HepG2 (cell line): ENCODE results near the gene SERTAD2. TPM values are rescaled to one million over a fixed set of nuclear protein-coding genes. Genes with fewer than 3 reads are reported as not detected.

Experiments used
- ATAC-seq: fragments of 200-7000 bp; cut with Tn5 transposase; 3 replicates; pipeline ENCODE4 v1.9.1; 2020; ENCODE audit warnings: mild to moderate bottlenecking, moderate library complexity
- BruUV-seq: library from RNA; stranded (reverse); fragments of 400-500 nt; replicated peaks from 2 replicates; lab custom pipeline; 2021; lab: Mats Ljungman, UMichigan
- CTCF ChIA-PET: fragments of 300-600 bp; formaldehyde crosslinking; extraction: SDS; loops from one replicate; lab custom pipeline; 2021; ENCODE audit warnings: low total read pairs, inconsistent platforms, low intra/inter-chr PET ratio; lab: Yijun Ruan, JAX
- POLR2A ChIA-PET: fragments of 350-600 bp; sonication (Branson Sonifier 250); formaldehyde crosslinking; loops from one replicate; lab custom pipeline; 2020; ENCODE audit warnings: antibody characterized with exemption, inconsistent platforms; lab: Yijun Ruan, JAX
- DNase-seq: peaks from one replicate; pipeline ENCODE4 v3.0.0-alpha.2; 2015; ENCODE audit warnings: low spot score
- FAIRE-seq: peaks from 3 replicates; lab custom pipeline; 2011; peaks lifted over from hg19 to GRCh38; lab: Jason Lieb, UNC
- H2AFZ ChIP-seq: one replicate; pipeline ENCODE4 v1.6.1; 2011; ENCODE audit warnings: low read length, inconsistent platforms
- H3K27ac ChIP-seq: fragments of 300-600 bp; 3 replicates; pipeline ENCODE4 v1.8.0; 2011; ENCODE audit warnings: mixed run types, mild to moderate bottlenecking, mixed read lengths, low read length, inconsistent platforms; ENCODE audit not compliant: insufficient read depth; ENCODE audit errors: extremely low read length
- H3K27me3 ChIP-seq, 2 experiments: fragments of 200-600 bp in 1 of 2; 2 replicates in 1 of 2; 3 replicates in 1 of 2; pipeline versions ENCODE4 v1.6.0 to v1.8.0; 2011; ENCODE audit warnings: low read length in 2 of 2, mild to moderate bottlenecking in 2 of 2, moderate library complexity in 2 of 2, inconsistent platforms in 1 of 2; ENCODE audit not compliant: insufficient read depth in 2 of 2, control insufficient read depth in 1 of 2
- H3K36me3 ChIP-seq, 2 experiments: fragments of 200-600 bp in 1 of 2; replicated peaks in 1 of 2; 2 replicates in 1 of 2; 3 replicates in 1 of 2; pipeline versions ENCODE4 v1.5.1 to v1.8.0; 2011; ENCODE audit warnings: low read length in 2 of 2, inconsistent platforms in 1 of 2; ENCODE audit not compliant: insufficient read depth in 2 of 2, control insufficient read depth in 1 of 2
- H3K4me1 ChIP-seq: 2 replicates; pipeline ENCODE4 v1.5.1; 2012; ENCODE audit warnings: low read length, inconsistent platforms; ENCODE audit not compliant: insufficient read depth
- H3K4me2 ChIP-seq: 2 replicates; pipeline ENCODE4 v1.6.0; 2011; ENCODE audit warnings: low read depth, low read length, inconsistent platforms
- H3K4me3 ChIP-seq, 3 experiments: fragments of 200-600 bp in 1 of 3; sonication (generic), shearing (Covaris generic) in 1 of 3; replicated peaks in 1 of 3; 2 replicates each; pipeline ENCODE4 v1.5.1; 2011 to 2016; ENCODE audit warnings: low read length in 3 of 3, inconsistent platforms in 2 of 3, low read depth in 2 of 3, mild to moderate bottlenecking in 2 of 3, control low read depth in 1 of 3, mixed read lengths in 1 of 3; ENCODE audit not compliant: insufficient read depth in 1 of 3
- H3K79me2 ChIP-seq: one replicate; pipeline ENCODE4 v1.6.1; 2011; ENCODE audit warnings: low read length, inconsistent platforms; ENCODE audit not compliant: insufficient read depth
- H3K9ac ChIP-seq: 2 replicates; pipeline ENCODE4 v1.6.0; 2011; ENCODE audit warnings: mild to moderate bottlenecking, low read depth, low read length, inconsistent platforms; ENCODE audit not compliant: insufficient read depth
- H3K9me3 ChIP-seq: 2 replicates; pipeline ENCODE4 v1.5.1; 2012; ENCODE audit warnings: mild to moderate bottlenecking, low read length
- H4K20me1 ChIP-seq: 2 replicates; pipeline ENCODE4 v1.6.0; 2011; ENCODE audit warnings: inconsistent platforms, mild to moderate bottlenecking, low read length, moderate library complexity; ENCODE audit not compliant: insufficient read depth
- ATAD3A ChIP-seq: sonication (generic); formaldehyde crosslinking; IDR thresholded peaks from 2 replicates; pipeline ENCODE4 v1.4.0; 2020; ENCODE audit warnings: missing genetic modification reagents
- FOXA1 ChIP-seq, 2 experiments: fragments of 450-650 bp in 1 of 2; sonication (generic) in 1 of 2; formaldehyde crosslinking in 1 of 2; IDR thresholded peaks; 2 replicates each; pipeline versions ENCODE4 v1.4.0 to v1.6.1; 2016 to 2020; ENCODE audit warnings: missing genetic modification reagents in 1 of 2
- FOXP1 ChIP-seq, 2 experiments: fragments of 450-650 bp in 1 of 2; IDR thresholded peaks; 2 replicates each; pipeline ENCODE4 v1.6.1; 2017 to 2018; ENCODE audit warnings: antibody characterized with exemption in 1 of 2
- HOXA5 ChIP-seq: sonication (generic); formaldehyde crosslinking; IDR thresholded peaks from 2 replicates; pipeline ENCODE4 v1.4.0; 2020; ENCODE audit warnings: missing genetic modification reagents
- KDM2A ChIP-seq: sonication (generic); formaldehyde crosslinking; IDR thresholded peaks from 2 replicates; pipeline ENCODE4 v1.4.0; 2020; ENCODE audit warnings: low read depth, missing genetic modification reagents, borderline replicate concordance
- MIXL1 ChIP-seq: IDR thresholded peaks from 2 replicates; pipeline ENCODE4 v1.6.1; 2016
- MXD4 ChIP-seq: IDR thresholded peaks from 2 replicates; pipeline ENCODE4 v1.6.1; 2016; ENCODE audit warnings: mild to moderate bottlenecking, missing biosample characterization, missing genetic modification reagents
- MXI1 ChIP-seq: IDR thresholded peaks from 3 replicates; pipeline ENCODE4 v1.6.1; 2012; ENCODE audit warnings: low read depth, low read length, inconsistent platforms, borderline replicate concordance
- SMAD1 ChIP-seq: sonication (generic); formaldehyde crosslinking; IDR thresholded peaks from 2 replicates; pipeline ENCODE4 v1.4.0; 2020; ENCODE audit warnings: missing genetic modification reagents, low read depth, mild to moderate bottlenecking, borderline replicate concordance
- TFE3 ChIP-seq: IDR thresholded peaks from 2 replicates; pipeline ENCODE4 v1.6.1; 2016
- ZNF576 ChIP-seq: sonication (generic); formaldehyde crosslinking; IDR thresholded peaks from 2 replicates; pipeline ENCODE4 v1.4.0; 2020; ENCODE audit warnings: mild to moderate bottlenecking, missing genetic modification reagents
- ZNF704 ChIP-seq: sonication (generic); formaldehyde crosslinking; IDR thresholded peaks from 2 replicates; pipeline ENCODE4 v1.8.1; 2023; ENCODE audit warnings: mild to moderate bottlenecking, inconsistent platforms, moderate library complexity, missing genetic modification reagents, borderline replicate concordance
- ZNF841 ChIP-seq: sonication (generic); formaldehyde crosslinking; IDR thresholded peaks from 2 replicates; pipeline ENCODE4 v1.8.1; 2023; ENCODE audit warnings: missing genetic modification reagents, borderline replicate concordance
- ZSCAN30 ChIP-seq: sonication (generic); formaldehyde crosslinking; IDR thresholded peaks from 2 replicates; pipeline ENCODE4 v1.5.0; 2020; ENCODE audit warnings: mild to moderate bottlenecking, missing genetic modification reagents
- WGBS: methylation state at CpG from one replicate; pipeline ENCODE4 v1.1.6; 2017; ENCODE audit warnings: low lambda C conversion rate; 5-methylcytosine and 5-hydroxymethylcytosine counted together
- in situ Hi-C: cut with HindIII; loops from 2 replicates; pipeline ENCODE4 v1.10.0; 2017; ENCODE audit warnings: low pct_unique_long_range_greater_than_20kb; ENCODE audit not compliant: extremely low pct_ligation_motif_present
- intact Hi-C: fragments of 100-400 bp; cut with micrococcal nuclease; formaldehyde crosslinking; loops from one replicate; pipeline ENCODE4 v1.10.0; 2022; ENCODE audit not compliant: unreplicated experiment
- polyA plus RNA-seq, 8 experiments: library from polyadenylated mRNA; depleted of rRNA in 3 of 8; stranded (reverse) in 7 of 8; unstranded in 1 of 8; fragments of >200 nt; fragmentation: Illumina TruSeq in 4 of 8; extraction: Trizol in 4 of 8; gene quantifications; 2 replicates each; pipeline versions ENCODE4 v1.2.1 to v1.2.3, GENCODE V29; 2011 to 2016; ENCODE audit warnings: low read depth in 4 of 8, missing spikeins in 1 of 8, mixed read lengths in 1 of 8; ENCODE audit not compliant: insufficient read depth in 1 of 8
- total RNA-seq, 5 experiments: library from RNA; depleted of rRNA; stranded (reverse); fragments of >200 nt; fragmentation: Illumina TruSeq; extraction: Trizol; gene quantifications; 2 replicates each; pipeline ENCODE4 v1.2.3, GENCODE V29; 2016; ENCODE audit warnings: low read depth in 1 of 5
- TF ChIP-seq, protein P1 (sequence below): sonication (generic); formaldehyde crosslinking; IDR thresholded peaks from 2 replicates; pipeline ENCODE4 v1.5.1; 2020; ENCODE audit warnings: missing genetic modification reagents, mild to moderate bottlenecking, borderline replicate concordance
- TF ChIP-seq, protein P2 (sequence below): IDR thresholded peaks from 2 replicates; pipeline ENCODE4 v1.6.1; 2016; ENCODE audit warnings: control low read depth

The SERTAD2 gene
- total and polyA plus RNA-seq, 2 of the 13 experiments (the other 11 are each of a cell fraction or from before 2014, with no cell fraction given), result 6.7 to 22.6 TPM

GRCh38 chr2:64651590-64651989 is 2.1 kb downstream of the SERTAD2 start (continued):
- TF ChIP-seq, protein P1, sequence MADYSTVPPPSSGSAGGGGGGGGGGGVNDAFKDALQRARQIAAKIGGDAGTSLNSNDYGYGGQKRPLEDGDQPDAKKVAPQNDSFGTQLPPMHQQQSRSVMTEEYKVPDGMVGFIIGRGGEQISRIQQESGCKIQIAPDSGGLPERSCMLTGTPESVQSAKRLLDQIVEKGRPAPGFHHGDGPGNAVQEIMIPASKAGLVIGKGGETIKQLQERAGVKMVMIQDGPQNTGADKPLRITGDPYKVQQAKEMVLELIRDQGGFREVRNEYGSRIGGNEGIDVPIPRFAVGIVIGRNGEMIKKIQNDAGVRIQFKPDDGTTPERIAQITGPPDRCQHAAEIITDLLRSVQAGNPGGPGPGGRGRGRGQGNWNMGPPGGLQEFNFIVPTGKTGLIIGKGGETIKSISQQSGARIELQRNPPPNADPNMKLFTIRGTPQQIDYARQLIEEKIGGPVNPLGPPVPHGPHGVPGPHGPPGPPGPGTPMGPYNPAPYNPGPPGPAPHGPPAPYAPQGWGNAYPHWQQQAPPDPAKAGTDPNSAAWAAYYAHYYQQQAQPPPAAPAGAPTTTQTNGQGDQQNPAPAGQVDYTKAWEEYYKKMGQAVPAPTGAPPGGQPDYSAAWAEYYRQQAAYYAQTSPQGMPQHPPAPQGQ, result no peak
- peak; percentile 40 for TF ChIP-seq HOXA5
- TF ChIP-seq, all 625 proteins: peak for 7

GRCh38 chr2:64650722-64651338 is 2.9 kb downstream of the SERTAD2 start:
- H3K4me2 ChIP-seq, result peak overlapping the region; percentile 80
- H3K27me3 ChIP-seq, result no peaks in the 10 kb centered on the region; a peak in 1 of 5 replicates
- BruUV-seq, result no TSS peak
- H4K20me1 ChIP-seq, result peaks cover 70% of the 10 kb centered on the region
- peak overlapping the region; percentile 86 to 89 (median 88); a peak in 5 of 6 replicates for H3K4me3 ChIP-seq
- H3K9ac ChIP-seq, result peak overlapping the region; percentile 92
- DNase-seq (peak; percentile 95), FAIRE-seq (peak; percentile 72), ATAC-seq (peak; percentile 39)
- intact Hi-C loops (loop anchor here (1.0 to 5.0 kb wide), 3 partner anchors 36 to 141 kb away; partner anchors contain the start of gene AFTPH), in situ Hi-C loops (loop anchor here (5.0 kb wide), 1 partner anchor 101 kb away; no protein-coding TSS in a partner anchor)
- WGBS, result 0% methylated on average over 5 of the region's 5 CpGs
- H3K4me1 ChIP-seq, result peaks cover 71% of the 10 kb centered on the region
- H3K79me2 ChIP-seq, result peaks cover 80% of the 10 kb centered on the region
- peak overlapping the region; percentile 96 for H3K27ac ChIP-seq
- POLR2A ChIA-PET, result interaction anchor here (0.7 to 9.0 kb wide), 17 partner anchors 8 to 405 kb away, joined by 3 to 282 read pairs (median 5); partner anchors contain the start of gene CEP68
- no peak overlapping the region for H2AFZ ChIP-seq
- H3K36me3 ChIP-seq, result no peaks in the 10 kb centered on the region
- CTCF ChIA-PET, result no interaction called here
- H3K9me3 ChIP-seq, result no peaks in the 10 kb centered on the region
- TF ChIP-seq FOXA1 (IDR thresholded peaks at IDR 0.05), result no peak
- peak; percentile 85 for TF ChIP-seq FOXA1 (CRISPR knock-in tag; IDR thresholded peaks at IDR 0.05)
- TF ChIP-seq MXD4 (CRISPR knock-in tag), result 0 out of 2 replicates have a peak, but pooled peaks have one; percentile 11
- TF ChIP-seq SMAD1 (CRISPR knock-in tag), result no peak
- TF ChIP-seq ZNF576 (CRISPR knock-in tag), result no peak
- no peak for TF ChIP-seq ATAD3A (CRISPR knock-in tag)
- TF ChIP-seq KDM2A (CRISPR knock-in tag), result no peak
- peak; percentile 37; the same call in 1 of the 2 replicates for TF ChIP-seq TFE3 (CRISPR knock-in tag)
- no peak for TF ChIP-seq FOXP1 (IDR thresholded peaks at IDR 0.05)
- TF ChIP-seq FOXP1 (CRISPR knock-in tag; IDR thresholded peaks at IDR 0.05), result peak; percentile 69
- TF ChIP-seq, protein P2, sequence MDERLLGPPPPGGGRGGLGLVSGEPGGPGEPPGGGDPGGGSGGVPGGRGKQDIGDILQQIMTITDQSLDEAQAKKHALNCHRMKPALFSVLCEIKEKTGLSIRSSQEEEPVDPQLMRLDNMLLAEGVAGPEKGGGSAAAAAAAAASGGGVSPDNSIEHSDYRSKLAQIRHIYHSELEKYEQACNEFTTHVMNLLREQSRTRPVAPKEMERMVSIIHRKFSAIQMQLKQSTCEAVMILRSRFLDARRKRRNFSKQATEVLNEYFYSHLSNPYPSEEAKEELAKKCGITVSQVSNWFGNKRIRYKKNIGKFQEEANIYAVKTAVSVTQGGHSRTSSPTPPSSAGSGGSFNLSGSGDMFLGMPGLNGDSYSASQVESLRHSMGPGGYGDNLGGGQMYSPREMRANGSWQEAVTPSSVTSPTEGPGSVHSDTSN (CRISPR knock-in tag), result no peak
- no peak for TF ChIP-seq ZNF704 (CRISPR knock-in tag)
- no peak for TF ChIP-seq ZNF841 (CRISPR knock-in tag)
- TF ChIP-seq ZSCAN30 (CRISPR knock-in tag), result no peak
- peak; percentile 49; the same call in 1 of the 2 replicates for TF ChIP-seq MIXL1
- peak; percentile 31; the same call in 1 of the 3 replicates for TF ChIP-seq MXI1
